Measurements from ENCODE around the gene LLGL1. TPM values are rescaled to one million over a fixed set of nuclear protein-coding genes. Genes with fewer than 3 reads are reported as not detected.

The LLGL1 gene
- total RNA-seq, 1 experiment from 2014 or later: 65.0 TPM

- no peak overlapping the region for H4K91ac ChIP-seq (ENCODE audit: insufficient read length, low read depth, low read length)
- no peak overlapping the region for H4K5ac ChIP-seq (ENCODE audit: insufficient read length, low read depth, low read length)
- peak overlapping the region in 1 of 2 experiments; percentile 46; a peak in 3 of 5 replicates for H3K4me3 Mint-ChIP-seq
- no peak overlapping the region for H3K18ac ChIP-seq (ENCODE audit: insufficient read length, low read depth, low read length)
- H3K9me3 Mint-ChIP-seq: no peaks in the 10 kb centered on the region
- no peak overlapping the region for H3K4ac ChIP-seq (ENCODE audit: low read depth, low read length)
- no peak overlapping the region for H3K23ac ChIP-seq (ENCODE audit: insufficient read length, low read depth, low read length)
- no peak for DNase-seq
- no peaks in the 10 kb centered on the region for H3K4me1 ChIP-seq (ENCODE audit: insufficient read depth, low read length)
- peaks cover 14 to 21% of the 10 kb centered on the region in 2 experiments for H3K4me1 Mint-ChIP-seq
- H2BK12ac ChIP-seq (ENCODE audit: insufficient read length, low read depth, low read length): no peak overlapping the region
- no peak overlapping the region for H4K8ac ChIP-seq (replicated peaks; ENCODE audit: insufficient read length, low read depth, low read length)
- no peak overlapping the region for H2BK120ac ChIP-seq (ENCODE audit: low read depth, low read length, poor library complexity, severe bottlenecking)
- no peak overlapping the region for H3K27ac Mint-ChIP-seq
- no peaks in the 10 kb centered on the region for H3K9me3 ChIP-seq (ENCODE audit: control insufficient read depth, low read depth, low read length)
- H3K9ac ChIP-seq (ENCODE audit: extremely low read depth, insufficient read length, low read length): no peak overlapping the region
- H2BK5ac ChIP-seq (ENCODE audit: insufficient read length, low read length): no peak overlapping the region
- no peaks in the 10 kb centered on the region; the same call in 1 of the 2 replicates for H3K27me3 Mint-ChIP-seq (ENCODE audit: low read depth)
- H3K4me2 ChIP-seq (ENCODE audit: insufficient read depth, insufficient read length, low read length): no peak overlapping the region
- no peaks in the 10 kb centered on the region for H3K79me1 ChIP-seq (ENCODE audit: insufficient read depth, low read depth, low read length, poor library complexity, severe bottlenecking)
- H3K36me3 Mint-ChIP-seq (ENCODE audit: insufficient read depth in 1 of 3, low read depth in 3 of 3): peaks cover 4 to 17% (median 10%) of the 10 kb centered on the region in 3 experiments
- no peak for TF ChIP-seq CTCF (conservative IDR thresholded peaks at IDR 0.05)
- H3K27me3 ChIP-seq (ENCODE audit: insufficient read depth, low read length): no peaks in the 10 kb centered on the region
- no peaks in the 10 kb centered on the region for H3K79me2 ChIP-seq (ENCODE audit: insufficient read depth, low read length)
- H3K56ac ChIP-seq (ENCODE audit: insufficient read length, low read depth, low read length): no peak overlapping the region
- WGBS (ENCODE audit: extremely low coverage, insufficient read length, low lambda C conversion rate): no CpG with 5 or more reads among the region's 12 CpGs
- H2BK15ac ChIP-seq (ENCODE audit: low read depth, low read length): no peak overlapping the region
- H2AFZ ChIP-seq (ENCODE audit: low read length): no peak overlapping the region
- H2AK5ac ChIP-seq (ENCODE audit: insufficient read length, low read length): no peak overlapping the region
- H3K27ac ChIP-seq (ENCODE audit: insufficient read length, low read depth, low read length): no peak overlapping the region
- H2BK20ac ChIP-seq (ENCODE audit: low read depth, low read length, poor library complexity, severe bottlenecking): no peak overlapping the region
- H3T11ph ChIP-seq (ENCODE audit: low read length): no peak overlapping the region
- no peaks in the 10 kb centered on the region for H4K20me1 ChIP-seq (ENCODE audit: control insufficient read depth, insufficient read depth, insufficient read length)
- no peak overlapping the region for H3K14ac ChIP-seq (ENCODE audit: insufficient read depth, low read length)
- H3K23me2 ChIP-seq (ENCODE audit: insufficient read length, low read depth, low read length, poor library complexity, severe bottlenecking): peaks cover 8% of the 10 kb centered on the region
Observed at GRCh38 chr17:18262641-18263040, 37.2 kb downstream of the LLGL1 start.

Measured in H9 (cell line).